Activated CD8-positive, alpha-beta T cell treated with anti-CD3 and anti-CD28 coated beads for 36 hours (primary cell): ENCODE data around the gene VDR. TPM values are rescaled to one million over a fixed set of nuclear protein-coding genes. Genes with fewer than 3 reads are reported as not detected.
"Not testable (repeated sequence)": the region's sequence is repeated elsewhere in the genome, so short reads cannot be mapped to it uniquely, and the experiment has no call there.

ENCODE experiments used
- ATAC-seq: fragments of 200-7000 bp; cut with Tn5 transposase; one replicate; pipeline ENCODE4 v1.10.0; 2021; ENCODE audit warnings: mild to moderate bottlenecking, moderate library complexity
- CTCF ChIA-PET: fragments of 350-600 bp; sonication (Branson Sonifier 250); formaldehyde crosslinking; loops from one replicate; lab custom pipeline; 2021; ENCODE audit warnings: antibody characterized with exemption; lab: Charles Lee
- POLR2A ChIA-PET: fragments of 350-600 bp; sonication (Branson Sonifier 250); formaldehyde crosslinking; loops from one replicate; lab custom pipeline; 2021; ENCODE audit warnings: antibody characterized with exemption; lab: Charles Lee
- DNase-seq: peaks from one replicate; pipeline ENCODE4 v3.0.0-alpha.2; 2020
- H3K27ac Mint-ChIP-seq: one replicate; pipeline ENCODE4 v1.8.0; 2021; ENCODE audit warnings: mild to moderate bottlenecking, mixed read lengths
- H3K27me3 Mint-ChIP-seq: one replicate; pipeline ENCODE4 v1.8.0; 2021; ENCODE audit warnings: mixed read lengths
- H3K36me3 Mint-ChIP-seq: one replicate; pipeline ENCODE4 v1.8.0; 2021; ENCODE audit warnings: low read depth, mixed read lengths
- H3K4me1 Mint-ChIP-seq: one replicate; pipeline ENCODE4 v1.8.0; 2021; ENCODE audit warnings: low read depth, mixed read lengths
- H3K4me3 Mint-ChIP-seq: one replicate; pipeline ENCODE4 v1.8.0; 2021; ENCODE audit warnings: mild to moderate bottlenecking, moderate library complexity, mixed read lengths
- H3K9me3 Mint-ChIP-seq: one replicate; pipeline ENCODE4 v1.8.0; 2021; ENCODE audit warnings: mixed read lengths
- CTCF ChIP-seq: fragments of 200-600 bp; IDR thresholded peaks from one replicate; pipeline ENCODE4 v1.8.0; 2022; ENCODE audit warnings: antibody characterized with exemption, mild to moderate bottlenecking
- intact Hi-C: fragments of 100-400 bp; cut with micrococcal nuclease; formaldehyde crosslinking; loops from one replicate; pipeline ENCODE4 v1.10.0; 2022
- total RNA-seq, 2 experiments: library from RNA; stranded (reverse); gene quantifications; one replicate each; pipeline ENCODE4 v1.2.3, GENCODE V29; 2021

The VDR gene
- total RNA-seq, 2 experiments from 2014 or later = 84.6 to 86.4 TPM

- intact Hi-C loops = no loop called here
- H3K27me3 Mint-ChIP-seq = peaks cover 2% of the 10 kb centered on the region
- no peak overlapping the region for H3K4me3 Mint-ChIP-seq
- H3K4me1 Mint-ChIP-seq = peaks cover 7% of the 10 kb centered on the region
- ChIA-PET CTCF (interaction anchor here (0.8 to 19.7 kb wide), 5 partner anchors 26 to 127 kb away, joined by 3 to 624 read pairs (median 96); partner anchors contain the start of gene SLC48A1), POLR2A (interaction anchor here (1.0 to 21.6 kb wide), 7 partner anchors 8 to 133 kb away, joined by 3 to 904 read pairs (median 4); partner anchors contain the start of gene HDAC7)
- no peak overlapping the region for H3K27ac Mint-ChIP-seq
- H3K9me3 Mint-ChIP-seq = no peaks in the 10 kb centered on the region
- DNase-seq (no peak), ATAC-seq (peak; percentile 12)
- H3K36me3 Mint-ChIP-seq = peaks cover 32% of the 10 kb centered on the region
- no peak for TF ChIP-seq CTCF
Measured at GRCh38 chr12:47843226-47843980, 61.4 kb downstream of the VDR start.

- intact Hi-C loops, ATAC-seq, H3K9me3 Mint-ChIP-seq, H3K27ac Mint-ChIP-seq, H3K27me3 Mint-ChIP-seq, H3K4me3 Mint-ChIP-seq, DNase-seq: not testable (repeated sequence)
- CTCF ChIA-PET = interaction anchor here (0.9 to 19.7 kb wide), 8 partner anchors 25 to 126 kb away, joined by 3 to 624 read pairs (median 52); partner anchors contain the start of gene SLC48A1
- POLR2A ChIA-PET = interaction anchor here (1.3 to 21.6 kb wide), 5 partner anchors 8 to 41 kb away, joined by 3 to 904 read pairs (median 4); partner anchors contain the start of gene HDAC7
- Mint-ChIP-seq H3K36me3 (peaks cover 32% of the 10 kb centered on the region), H3K4me1 (peaks cover 15% of the 10 kb centered on the region)
Measured at GRCh38 chr12:47842543-47842942, 62.3 kb downstream of the VDR start.

DNA sequence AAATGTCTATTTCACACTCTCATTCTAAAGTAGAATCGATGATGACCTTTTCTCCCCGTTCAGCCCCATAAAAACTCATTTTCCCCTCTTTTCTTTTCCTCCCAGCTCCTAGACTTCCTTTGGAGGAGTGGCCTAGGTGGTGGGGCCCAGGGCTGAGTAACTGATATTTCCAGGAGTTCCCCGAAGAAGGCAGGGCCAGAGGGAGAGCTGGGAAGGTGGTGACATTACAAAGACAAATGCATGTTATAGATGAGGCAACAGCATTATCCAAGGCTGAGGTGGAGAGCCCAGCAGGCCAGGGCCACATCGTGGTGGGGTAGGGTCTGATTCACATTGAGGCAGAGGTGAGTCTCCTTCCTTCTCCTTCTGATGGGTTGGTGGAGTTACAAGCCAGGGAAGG is 62.9 kb downstream of the VDR start:
- ChIA-PET CTCF (interaction anchor here (0.6 to 19.7 kb wide), 13 partner anchors 10 to 190 kb away, joined by 3 to 624 read pairs (median 4); partner anchors contain the start of genes HDAC7 and SLC48A1), POLR2A (interaction anchor here (1.0 to 21.6 kb wide), 6 partner anchors 9 to 63 kb away, joined by 3 to 904 read pairs (median 4); partner anchors contain the start of gene HDAC7)
- no peak for DNase-seq
- Mint-ChIP-seq H3K9me3 (no peaks in the 10 kb centered on the region), H3K4me1 (peaks cover 21% of the 10 kb centered on the region), H3K27me3 (peaks cover 2% of the 10 kb centered on the region), H3K4me3 (no peak overlapping the region), H3K36me3 (peaks cover 27% of the 10 kb centered on the region), H3K27ac (no peak overlapping the region)
- no peak for TF ChIP-seq CTCF
- ATAC-seq = no peak
- intact Hi-C loops = no loop called here

DNA sequence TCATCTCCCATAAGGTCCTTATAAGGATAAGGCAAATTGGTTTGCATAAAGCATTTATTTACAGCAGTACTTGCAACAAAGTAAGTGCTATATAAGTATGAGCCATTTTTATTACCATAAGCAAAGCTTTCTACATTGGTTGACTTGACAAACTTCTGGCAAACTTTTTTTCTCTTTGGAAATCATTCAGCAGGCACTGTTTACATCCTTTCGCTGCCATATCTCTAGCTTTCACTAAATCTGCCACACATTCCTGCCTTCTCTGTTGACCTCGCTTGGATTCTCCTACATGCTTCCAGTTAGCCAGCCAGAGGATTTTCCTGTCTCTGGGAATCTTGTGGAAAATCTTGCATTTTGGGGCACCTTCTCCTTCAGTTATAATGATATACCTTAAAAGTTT is 63.3 kb downstream of the VDR start:
- no peak for DNase-seq
- peaks cover 2% of the 10 kb centered on the region for H3K27me3 Mint-ChIP-seq
- TF ChIP-seq CTCF = no peak
- peaks cover 25% of the 10 kb centered on the region for H3K4me1 Mint-ChIP-seq
- H3K36me3 Mint-ChIP-seq = peaks cover 23% of the 10 kb centered on the region
- no peak overlapping the region for H3K27ac Mint-ChIP-seq
- intact Hi-C loops = no loop called here
- H3K9me3 Mint-ChIP-seq = no peaks in the 10 kb centered on the region
- CTCF ChIA-PET = interaction anchor here (0.5 to 19.7 kb wide), 17 partner anchors 10 to 347 kb away, joined by 3 to 624 read pairs (median 4); partner anchors contain the start of genes HDAC7 and SLC48A1
- POLR2A ChIA-PET = interaction anchor here (0.7 to 21.6 kb wide), 7 partner anchors 33 to 1851 kb away, joined by 3 to 904 read pairs (median 3); partner anchors contain the start of gene HDAC7
- H3K4me3 Mint-ChIP-seq = no peak overlapping the region
- ATAC-seq = no peak

GRCh38 chr12:47840571-47840970 is 64.2 kb downstream of the VDR start:
- intact Hi-C loops = no loop called here
- DNase-seq = no peak
- H3K4me1 Mint-ChIP-seq = peaks cover 34% of the 10 kb centered on the region
- no peaks in the 10 kb centered on the region for H3K9me3 Mint-ChIP-seq
- peak overlapping the region; percentile 2 for H3K27ac Mint-ChIP-seq
- peaks cover 18% of the 10 kb centered on the region for H3K36me3 Mint-ChIP-seq
- ChIA-PET CTCF (interaction anchor here (0.6 to 19.7 kb wide), 19 partner anchors 9 to 786 kb away, joined by 3 to 624 read pairs (median 4); partner anchors contain the start of genes HDAC7 and SLC48A1), POLR2A (interaction anchor here (1.0 to 21.6 kb wide), 5 partner anchors 34 to 64 kb away, joined by 3 to 904 read pairs (median 3); partner anchors contain the start of gene HDAC7)
- no peak for ATAC-seq
- H3K27me3 Mint-ChIP-seq = peaks cover 2% of the 10 kb centered on the region
- H3K4me3 Mint-ChIP-seq = no peak overlapping the region
- TF ChIP-seq CTCF = no peak
